K562 (cell line): ENCODE data around the gene RIOK3. TPM values are rescaled to one million over a fixed set of nuclear protein-coding genes. Genes with fewer than 3 reads are reported as not detected.

Experiments used
- ATAC-seq: fragments of 200-7000 bp; cut with Tn5 transposase; 3 replicates; pipeline ENCODE4 v1.9.1; 2020; ENCODE audit warnings: moderate library complexity
- BruUV-seq: library from RNA; stranded (reverse); fragments of 400-500 nt; replicated peaks from 2 replicates; lab custom pipeline; 2021; lab: Mats Ljungman, UMichigan
- CTCF ChIA-PET: fragments of 300-600 bp; formaldehyde crosslinking; extraction: SDS; loops from one replicate; lab custom pipeline; 2021; ENCODE audit warnings: low intra/inter-chr PET ratio; lab: Yijun Ruan, JAX
- POLR2A ChIA-PET: fragments of 300-600, 350-650 bp; sonication (Branson Sonifier 250); formaldehyde crosslinking; extraction: SDS; loops from one replicate; lab custom pipeline; 2021; ENCODE audit warnings: antibody characterized with exemption, inconsistent platforms; lab: Yijun Ruan, JAX
- DNase-seq, 4 experiments: peaks; one replicate each; pipeline versions ENCODE4 v3.0.0 to v3.0.0-alpha.2; 2011 to 2018; ENCODE audit warnings: low spot score in 3 of 4, mixed read lengths in 3 of 4; ENCODE audit errors: extremely low read depth in 1 of 4
- FAIRE-seq: peaks from 2 replicates; lab custom pipeline; 2011; peaks lifted over from hg19 to GRCh38; lab: Jason Lieb, UNC
- H2AFZ ChIP-seq: 2 replicates; pipeline ENCODE4 v1.6.0; 2011; ENCODE audit warnings: low read depth, low read length, control low read depth, inconsistent platforms
- H3K27ac ChIP-seq: fragments of 200-600 bp; 3 replicates; pipeline ENCODE4 v1.8.0; 2011; ENCODE audit warnings: low read depth, mild to moderate bottlenecking, control low read depth, inconsistent platforms, low read length, moderate library complexity, mixed read lengths; ENCODE audit errors: extremely low read depth
- H3K27me3 ChIP-seq, 2 experiments: fragments of 300-600 bp in 1 of 2; 2 replicates in 1 of 2; 3 replicates in 1 of 2; pipeline versions ENCODE4 v1.6.0 to v1.8.0; 2011; ENCODE audit warnings: inconsistent platforms in 2 of 2, low read length in 2 of 2, mild to moderate bottlenecking in 1 of 2, mixed read lengths in 1 of 2, moderate library complexity in 1 of 2; ENCODE audit not compliant: control insufficient read depth in 2 of 2, insufficient read depth in 2 of 2
- H3K36me3 ChIP-seq: fragments of 300-600 bp; 3 replicates; pipeline ENCODE4 v1.8.0; 2011; ENCODE audit warnings: mild to moderate bottlenecking, low read length, inconsistent platforms; ENCODE audit not compliant: control insufficient read depth, insufficient read depth
- H3K4me1 ChIP-seq, 2 experiments: fragments of 200-600 bp in 1 of 2; replicated peaks in 1 of 2; 2 replicates in 1 of 2; 3 replicates in 1 of 2; pipeline versions ENCODE4 v1.5.1 to v1.8.0; 2011; ENCODE audit warnings: inconsistent platforms in 2 of 2, low read length in 2 of 2, mild to moderate bottlenecking in 1 of 2, mixed read lengths in 1 of 2, moderate library complexity in 1 of 2; ENCODE audit not compliant: control insufficient read depth in 2 of 2, insufficient read depth in 2 of 2
- H3K4me2 ChIP-seq: 2 replicates; pipeline ENCODE4 v1.6.1; 2011; ENCODE audit warnings: low read length, control low read depth, inconsistent platforms, mixed read lengths; ENCODE audit not compliant: insufficient read depth
- H3K4me3 ChIP-seq: fragments of 200-600 bp; sonication (generic), shearing (Covaris generic); 2 replicates; pipeline ENCODE4 v1.5.1; 2016; ENCODE audit warnings: control low read depth, inconsistent platforms
- H3K79me2 ChIP-seq: fragments of 200-600 bp; 3 replicates; pipeline ENCODE4 v1.8.0; 2011; ENCODE audit warnings: low read length, inconsistent platforms; ENCODE audit not compliant: control insufficient read depth, insufficient read depth
- H3K9ac ChIP-seq, 2 experiments: 2 replicates each; pipeline versions ENCODE4 v1.6.0 to v1.6.1; 2011; ENCODE audit warnings: low read depth in 2 of 2, low read length in 2 of 2, control low read depth in 1 of 2, inconsistent platforms in 1 of 2, mild to moderate bottlenecking in 1 of 2, mixed read lengths in 1 of 2; ENCODE audit not compliant: insufficient read depth in 1 of 2
- H3K9me1 ChIP-seq: one replicate; pipeline ENCODE4 v1.6.0; 2011; ENCODE audit warnings: inconsistent platforms, mild to moderate bottlenecking, low read length, moderate library complexity; ENCODE audit not compliant: control insufficient read depth, insufficient read depth
- H3K9me3 ChIP-seq: replicated peaks from 2 replicates; pipeline ENCODE4 v1.5.1; 2011; ENCODE audit warnings: low read depth, low read length, inconsistent platforms; ENCODE audit not compliant: control insufficient read depth, insufficient read depth
- H4K20me1 ChIP-seq: replicated peaks from 2 replicates; pipeline ENCODE4 v1.6.1; 2011; ENCODE audit warnings: low read length, inconsistent platforms, mixed read lengths; ENCODE audit not compliant: control insufficient read depth, insufficient read depth
- CBX8 ChIP-seq: fragments of 200-600 bp; sonication (generic); IDR thresholded peaks from 2 replicates; pipeline ENCODE4 v1.6.1; 2012; ENCODE audit warnings: borderline replicate concordance, mixed run types, low read depth, mild to moderate bottlenecking, moderate library complexity, mixed read lengths, low read length, control low read depth, inconsistent platforms; ENCODE audit not compliant: poor library complexity, severe bottlenecking; ENCODE audit errors: extremely low read depth
- XRCC5 ChIP-seq: fragments of 200-400 bp; formaldehyde crosslinking; IDR thresholded peaks from 2 replicates; pipeline ENCODE4 v1.6.1; 2017; ENCODE audit warnings: low read depth, mild to moderate bottlenecking, low read length
- ZNF253 ChIP-seq: fragments of 250-450 bp; sonication (Bioruptor Pico); conservative IDR thresholded peaks from 2 replicates; pipeline ENCODE4 v1.6.1; 2021; ENCODE audit warnings: mild to moderate bottlenecking
- ZNF644 ChIP-seq: fragments of 200-800 bp; sonication (Bioruptor generic); IDR thresholded peaks from 2 replicates; pipeline ENCODE4 v1.6.1; 2016; ENCODE audit warnings: low read depth, missing genetic modification characterization, missing compliant biosample characterization
- ZNF668 ChIP-seq: fragments of 250-450 bp; sonication (Bioruptor Pico); IDR thresholded peaks from 2 replicates; pipeline ENCODE4 v1.8.0; 2022; ENCODE audit warnings: mild to moderate bottlenecking, inconsistent platforms
- WGBS: fragments of 100-300 bp; shearing (Covaris generic); methylation state at CpG from one replicate; pipeline ENCODE4 v1.1.6; 2016; ENCODE audit warnings: low coverage, mixed read lengths; ENCODE audit not compliant: insufficient coverage; ENCODE audit errors: missing lambda C conversion rate; 5-methylcytosine and 5-hydroxymethylcytosine counted together
- in situ Hi-C: fragments of 300-500 bp; cut with MboI; formaldehyde crosslinking; loops from 4 replicates; pipeline ENCODE4 v1.15.0; 2018; ENCODE audit warnings: inconsistent platforms, mixed read lengths
- intact Hi-C: fragments of 100-400 bp; cut with micrococcal nuclease; formaldehyde crosslinking; loops from 2 replicates; pipeline ENCODE4 v1.14.2; 2022
- polyA plus RNA-seq, 8 experiments: library from polyadenylated mRNA; depleted of rRNA in 4 of 8; stranded (reverse) in 5 of 8; unstranded in 3 of 8; fragments of >200 nt; fragmentation: Nextera tagmentation in 2 of 8; fragmentation: Illumina TruSeq in 1 of 8; extraction: Ambion mirVana in 2 of 8; extraction: Trizol in 1 of 8; gene quantifications; 2 replicates each; pipeline versions ENCODE4 v1.2.1 to v1.2.3, GENCODE V29; 2011 to 2014; ENCODE audit warnings: inconsistent platforms in 1 of 8, missing spikeins in 1 of 8
- total RNA-seq, 7 experiments: library from RNA; depleted of rRNA in 6 of 7; stranded (reverse); fragments of >200 nt in 6 of 7; fragmentation: Illumina TruSeq in 2 of 7; extraction: Trizol in 2 of 7; gene quantifications; 2 replicates each; pipeline versions ENCODE4 v1.2.1 to v1.2.3, GENCODE V29; 2011 to 2021; ENCODE audit warnings: low replicate concordance in 1 of 7
- TF ChIP-seq, protein P1 (sequence below): fragments of 250-450 bp; sonication (Bioruptor Pico); IDR thresholded peaks from 2 replicates; pipeline ENCODE4 v1.8.0; 2021; ENCODE audit warnings: borderline replicate concordance, mild to moderate bottlenecking, moderate library complexity; ENCODE audit not compliant: poor library complexity, severe bottlenecking
- TF ChIP-seq, protein P2 (sequence below): fragments of 450-650 bp; conservative IDR thresholded peaks from 2 replicates; pipeline ENCODE4 v1.6.1; 2016; ENCODE audit warnings: missing genetic modification characterization, low read depth, mild to moderate bottlenecking, control low read depth, missing compliant biosample characterization
- TF ChIP-seq, protein P3 (sequence below), 2 experiments: fragments of 450-650 bp; formaldehyde crosslinking in 1 of 2; IDR thresholded peaks; 2 replicates each; pipeline versions ENCODE4 v1.4.0 to v1.6.1; 2014 to 2020; ENCODE audit warnings: mild to moderate bottlenecking in 2 of 2, borderline replicate concordance in 1 of 2, low read depth in 1 of 2

Gene RIOK3
- total and polyA plus RNA-seq, 9 of the 15 experiments (the other 6 are each of a cell fraction or from before 2014, with no cell fraction given), result 21.4 to 89.5 (median 62.9) TPM

DNA sequence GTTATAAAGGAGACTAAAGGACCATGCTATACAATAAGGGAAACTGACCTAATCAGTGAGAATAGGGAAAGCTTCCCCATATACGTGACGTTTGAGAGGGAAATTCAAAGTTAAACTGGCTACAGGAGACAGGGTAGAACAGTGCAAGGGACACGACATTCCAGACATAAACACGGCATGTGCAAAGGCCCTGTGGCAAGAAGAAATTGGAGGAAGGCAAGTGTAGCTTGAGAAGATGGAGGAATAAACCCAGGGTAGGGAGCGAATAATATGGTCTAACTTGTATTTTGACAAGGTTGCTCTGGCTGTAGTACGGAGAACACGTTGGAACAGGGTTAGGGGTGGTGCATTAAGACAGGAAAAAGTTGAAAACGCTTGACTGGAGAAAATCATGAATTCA lies 49.8 kb upstream of the RIOK3 start:
- in situ Hi-C loops, result no loop called here

More for the DNA sequence above, 49.8 kb upstream of the RIOK3 start:
- DNase-seq (no peak), FAIRE-seq (no peak), ATAC-seq (no peak)
- ChIA-PET POLR2A (no interaction called here), CTCF (no interaction called here)
- Histone ChIP-seq H3K4me3 (no peak overlapping the region), H3K4me2 (no peak overlapping the region), H4K20me1 (no peaks in the 10 kb centered on the region; the same call in 1 of the 2 replicates), H3K9me1 (no peaks in the 10 kb centered on the region), H3K79me2 (no peaks in the 10 kb centered on the region), H3K36me3 (peaks cover 8% of the 10 kb centered on the region; the same call in 2 of the 3 replicates), H3K9ac (no peak overlapping the region), H3K4me1 (no peaks in the 10 kb centered on the region), H2AFZ (no peak overlapping the region), H3K27ac (no peak overlapping the region), H3K9me3 (no peaks in the 10 kb centered on the region), H3K27me3 (no peaks in the 10 kb centered on the region)
- WGBS, result 72% methylated on average over 8 of the region's 8 CpGs
- no TSS peak for BruUV-seq
- TF ChIP-seq ZNF644, result no peak
- TF ChIP-seq, protein P1, sequence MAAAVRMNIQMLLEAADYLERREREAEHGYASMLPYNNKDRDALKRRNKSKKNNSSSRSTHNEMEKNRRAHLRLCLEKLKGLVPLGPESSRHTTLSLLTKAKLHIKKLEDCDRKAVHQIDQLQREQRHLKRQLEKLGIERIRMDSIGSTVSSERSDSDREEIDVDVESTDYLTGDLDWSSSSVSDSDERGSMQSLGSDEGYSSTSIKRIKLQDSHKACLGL (CRISPR knock-in tag), result no peak
- no peak for TF ChIP-seq ZNF668
- no peak for TF ChIP-seq CBX8
- TF ChIP-seq, protein P2, sequence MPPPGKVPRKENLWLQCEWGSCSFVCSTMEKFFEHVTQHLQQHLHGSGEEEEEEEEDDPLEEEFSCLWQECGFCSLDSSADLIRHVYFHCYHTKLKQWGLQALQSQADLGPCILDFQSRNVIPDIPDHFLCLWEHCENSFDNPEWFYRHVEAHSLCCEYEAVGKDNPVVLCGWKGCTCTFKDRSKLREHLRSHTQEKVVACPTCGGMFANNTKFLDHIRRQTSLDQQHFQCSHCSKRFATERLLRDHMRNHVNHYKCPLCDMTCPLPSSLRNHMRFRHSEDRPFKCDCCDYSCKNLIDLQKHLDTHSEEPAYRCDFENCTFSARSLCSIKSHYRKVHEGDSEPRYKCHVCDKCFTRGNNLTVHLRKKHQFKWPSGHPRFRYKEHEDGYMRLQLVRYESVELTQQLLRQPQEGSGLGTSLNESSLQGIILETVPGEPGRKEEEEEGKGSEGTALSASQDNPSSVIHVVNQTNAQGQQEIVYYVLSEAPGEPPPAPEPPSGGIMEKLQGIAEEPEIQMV, result no peak
- no peak for TF ChIP-seq ZNF253 (CRISPR knock-in tag)
- TF ChIP-seq XRCC5, result no peak
- TF ChIP-seq, protein P3, sequence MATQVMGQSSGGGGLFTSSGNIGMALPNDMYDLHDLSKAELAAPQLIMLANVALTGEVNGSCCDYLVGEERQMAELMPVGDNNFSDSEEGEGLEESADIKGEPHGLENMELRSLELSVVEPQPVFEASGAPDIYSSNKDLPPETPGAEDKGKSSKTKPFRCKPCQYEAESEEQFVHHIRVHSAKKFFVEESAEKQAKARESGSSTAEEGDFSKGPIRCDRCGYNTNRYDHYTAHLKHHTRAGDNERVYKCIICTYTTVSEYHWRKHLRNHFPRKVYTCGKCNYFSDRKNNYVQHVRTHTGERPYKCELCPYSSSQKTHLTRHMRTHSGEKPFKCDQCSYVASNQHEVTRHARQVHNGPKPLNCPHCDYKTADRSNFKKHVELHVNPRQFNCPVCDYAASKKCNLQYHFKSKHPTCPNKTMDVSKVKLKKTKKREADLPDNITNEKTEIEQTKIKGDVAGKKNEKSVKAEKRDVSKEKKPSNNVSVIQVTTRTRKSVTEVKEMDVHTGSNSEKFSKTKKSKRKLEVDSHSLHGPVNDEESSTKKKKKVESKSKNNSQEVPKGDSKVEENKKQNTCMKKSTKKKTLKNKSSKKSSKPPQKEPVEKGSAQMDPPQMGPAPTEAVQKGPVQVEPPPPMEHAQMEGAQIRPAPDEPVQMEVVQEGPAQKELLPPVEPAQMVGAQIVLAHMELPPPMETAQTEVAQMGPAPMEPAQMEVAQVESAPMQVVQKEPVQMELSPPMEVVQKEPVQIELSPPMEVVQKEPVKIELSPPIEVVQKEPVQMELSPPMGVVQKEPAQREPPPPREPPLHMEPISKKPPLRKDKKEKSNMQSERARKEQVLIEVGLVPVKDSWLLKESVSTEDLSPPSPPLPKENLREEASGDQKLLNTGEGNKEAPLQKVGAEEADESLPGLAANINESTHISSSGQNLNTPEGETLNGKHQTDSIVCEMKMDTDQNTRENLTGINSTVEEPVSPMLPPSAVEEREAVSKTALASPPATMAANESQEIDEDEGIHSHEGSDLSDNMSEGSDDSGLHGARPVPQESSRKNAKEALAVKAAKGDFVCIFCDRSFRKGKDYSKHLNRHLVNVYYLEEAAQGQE (IDR thresholded peaks at IDR 0.05; ENCODE audit: borderline replicate concordance), result no peak
- TF ChIP-seq, protein P3 (CRISPR knock-in tag; IDR thresholded peaks at IDR 0.05; ENCODE audit: low read depth), result no peak
- intact Hi-C loops, result loop anchor here (10.0 kb wide), 1 partner anchor 369 kb away; no protein-coding TSS in a partner anchor
